DMS 273 (cell line): ENCODE measurements around the gene MYADML2.

Experiments
- DNase-seq: peaks from one replicate; lab custom pipeline; 2025; ENCODE audit not compliant: unreplicated experiment; lab: John Stamatoyannopoulos, UW

MYADML2 gene

DNA sequence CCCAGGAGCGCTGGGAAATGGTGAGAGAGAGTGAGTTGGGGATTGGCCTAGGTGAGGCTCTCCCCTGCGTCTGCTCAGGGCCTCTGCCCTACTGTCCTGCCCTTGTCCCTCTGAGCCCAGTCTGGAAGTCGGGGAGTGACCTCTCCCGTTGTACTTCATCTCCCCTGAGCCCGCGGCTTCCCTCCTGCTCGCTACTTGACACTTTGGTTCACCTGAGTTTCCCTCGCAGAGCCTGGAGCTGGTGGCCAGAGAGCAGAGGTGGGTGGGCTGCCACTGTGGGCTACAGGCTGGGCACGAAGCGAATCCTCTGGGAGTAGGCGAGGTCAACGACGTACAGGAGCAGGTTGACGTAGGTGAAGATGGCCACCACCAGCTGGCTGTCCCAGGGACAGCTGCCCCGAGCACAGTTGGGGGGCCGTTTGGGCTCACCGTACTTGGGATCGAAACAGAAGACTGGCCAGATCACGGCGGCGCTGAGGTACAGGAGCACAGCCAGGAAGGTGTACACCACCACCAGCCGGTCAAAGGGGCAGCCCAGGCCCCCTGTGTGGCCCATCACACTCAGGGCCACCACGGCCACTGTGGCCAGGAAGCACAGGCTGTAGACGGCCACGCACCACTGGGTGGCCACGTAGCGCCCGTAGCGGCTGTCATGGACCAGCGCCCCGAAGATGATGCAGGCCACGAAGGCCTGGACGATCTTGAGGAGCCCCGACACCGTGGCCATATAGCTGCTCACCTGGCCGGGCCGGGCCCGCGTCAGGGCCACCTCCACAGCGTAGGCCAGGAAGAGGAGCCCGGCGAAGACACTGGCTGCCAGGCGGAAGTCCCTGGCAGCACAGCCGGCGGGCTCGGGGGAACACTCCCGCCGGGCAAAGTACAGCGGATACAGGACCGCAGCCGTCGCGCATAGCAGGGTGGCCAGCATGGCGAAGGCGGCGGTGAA, 6.2 kb downstream of the MYADML2 start:
- DNase-seq, result no peak

DNA sequence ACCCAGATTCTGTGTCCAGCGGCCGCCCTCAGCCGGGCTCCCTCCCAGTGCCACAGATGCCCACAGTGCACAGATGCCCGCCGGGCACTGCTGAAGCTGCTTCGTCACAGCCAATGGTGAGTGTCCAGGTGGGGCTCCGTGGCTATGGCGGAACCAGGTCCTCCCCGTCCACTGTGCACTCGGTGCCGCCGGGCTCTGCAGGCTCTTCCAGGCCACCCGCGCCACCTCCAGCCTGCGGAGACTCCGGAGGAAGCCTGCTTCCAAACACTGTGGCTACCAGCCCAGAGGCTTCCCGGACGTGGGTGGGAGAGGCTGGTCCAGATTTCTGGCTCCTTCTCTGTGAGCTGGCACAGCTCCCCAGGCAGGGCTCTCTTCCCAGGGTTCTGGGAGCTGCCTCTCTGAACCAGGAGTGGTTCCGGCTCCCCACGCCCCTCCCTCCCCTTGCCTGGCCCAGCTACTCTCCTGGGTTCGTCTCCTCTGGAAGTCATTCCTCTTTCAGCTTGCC, 7.1 kb downstream of the MYADML2 start:
- no peak for DNase-seq

- no peak for DNase-seq
These were observed 7.8 kb downstream of the MYADML2 start for GRCh38 chr17:81939218-81939617.

DNA sequence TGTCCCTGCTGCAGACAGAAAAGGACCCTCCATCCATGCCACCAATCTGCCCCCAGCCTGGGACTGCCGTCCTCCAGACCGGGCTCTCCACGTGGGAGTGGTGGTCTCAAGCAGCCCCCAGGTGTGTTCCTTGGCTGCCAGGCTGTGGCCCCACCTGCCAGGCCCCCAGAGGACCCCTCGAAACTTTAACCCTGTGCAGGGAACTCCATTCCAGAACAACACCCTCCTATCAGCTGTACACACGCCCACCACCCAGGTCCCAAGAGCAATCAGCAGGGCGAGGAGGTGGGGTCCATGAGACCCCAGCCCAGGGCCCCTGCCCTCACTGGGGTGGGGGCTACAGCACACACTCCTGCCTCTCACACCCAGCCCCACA, 11.3 kb downstream of the MYADML2 start:
- DNase-seq, result no peak

GRCh38 chr17:81934850-81935708, 12.0 kb downstream of the MYADML2 start:
- no peak for DNase-seq

GRCh38 chr17:81934098-81934757, 12.8 kb downstream of the MYADML2 start:
- DNase-seq, result no peak

GRCh38 chr17:81933178-81933699, 13.8 kb downstream of the MYADML2 start:
- DNase-seq, result no peak

GRCh38 chr17:81932333-81932983, 14.6 kb downstream of the MYADML2 start:
- peak; percentile 55 for DNase-seq

- peak; percentile 87 for DNase-seq
These were observed 15.3 kb downstream of the MYADML2 start for GRCh38 chr17:81931557-81932332.

DNA sequence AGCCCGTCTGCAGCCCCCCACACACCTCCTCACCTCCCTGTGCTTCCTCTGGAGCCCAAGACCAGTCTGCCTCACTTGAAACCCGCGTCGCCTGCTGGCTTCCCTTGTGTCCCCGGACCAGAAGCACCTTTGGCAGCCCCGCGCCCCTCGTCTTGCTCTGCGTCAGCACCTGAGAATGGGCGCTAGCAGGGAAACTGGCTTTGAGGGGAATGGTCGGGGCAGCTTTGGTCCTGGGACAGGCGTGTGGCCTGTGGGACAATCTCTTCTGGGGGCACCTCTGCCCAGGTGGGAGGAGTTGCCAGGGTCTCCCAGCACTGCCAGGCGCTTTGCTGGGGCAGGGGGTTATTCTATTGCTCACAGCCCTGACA, 15.9 kb downstream of the MYADML2 start:
- peak; percentile 59 for DNase-seq

DNA sequence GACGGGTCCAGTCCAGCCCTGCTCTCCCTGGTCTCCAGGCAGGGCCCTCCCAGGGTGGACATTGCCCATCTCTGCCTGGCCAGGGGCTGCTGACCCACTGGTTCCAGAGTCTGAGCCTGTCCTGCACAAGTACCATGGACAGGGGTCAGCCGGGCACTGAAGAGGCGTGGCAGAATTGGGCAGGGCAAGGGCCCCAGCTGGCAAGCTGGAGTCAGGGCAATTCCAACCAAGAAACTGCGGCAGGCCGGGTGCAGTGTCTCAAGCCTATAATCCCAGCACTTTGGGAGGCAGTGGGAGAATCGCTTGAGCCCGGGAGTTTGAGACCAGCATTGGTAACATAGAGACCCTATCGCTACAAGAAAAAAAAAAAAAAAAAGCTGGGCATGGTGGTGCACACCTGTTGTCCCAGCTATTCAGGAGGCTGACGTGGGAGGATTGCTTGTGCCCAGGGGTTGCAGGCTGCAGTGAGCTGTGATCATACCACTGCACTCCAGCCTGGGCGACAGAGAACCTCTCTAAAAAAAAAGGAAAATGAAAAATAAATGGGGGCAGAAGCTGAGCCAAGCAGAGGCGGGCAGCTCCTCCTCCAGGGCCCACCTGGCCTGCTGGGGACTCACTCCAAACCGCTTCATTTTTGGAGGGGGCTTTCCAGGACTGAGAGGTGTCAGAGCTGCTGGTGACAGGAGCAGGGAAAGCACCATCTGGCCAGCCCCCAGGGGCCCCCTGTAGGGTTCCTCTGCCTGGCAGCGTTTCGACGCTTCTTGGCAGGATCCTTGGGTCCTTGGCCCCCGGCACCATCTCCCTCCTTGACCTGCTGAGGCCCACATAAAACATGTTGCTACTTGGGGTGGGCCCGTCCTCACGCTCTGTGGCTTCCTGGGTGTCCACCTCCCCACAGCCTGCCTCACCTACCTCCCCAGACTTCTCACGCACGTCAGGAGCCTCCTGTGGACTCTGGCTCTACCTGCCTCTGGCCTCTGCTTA, 16.6 kb downstream of the MYADML2 start:
- peak; percentile 68 for DNase-seq

GRCh38 chr17:81929253-81930141, 17.5 kb downstream of the MYADML2 start:
- no peak for DNase-seq

GRCh38 chr17:81928544-81929252, 18.3 kb downstream of the MYADML2 start:
- peak; percentile 64 for DNase-seq

- peak; percentile 99 for DNase-seq
These were observed 19.1 kb downstream of the MYADML2 start, which contains the start of gene MAFG for GRCh38 chr17:81927653-81928543. Gene MAFG, minus strand, starts transcription at chr17:81927735. Its CDS starts 4,550 bp downstream, at chr17:81923185.

DNA sequence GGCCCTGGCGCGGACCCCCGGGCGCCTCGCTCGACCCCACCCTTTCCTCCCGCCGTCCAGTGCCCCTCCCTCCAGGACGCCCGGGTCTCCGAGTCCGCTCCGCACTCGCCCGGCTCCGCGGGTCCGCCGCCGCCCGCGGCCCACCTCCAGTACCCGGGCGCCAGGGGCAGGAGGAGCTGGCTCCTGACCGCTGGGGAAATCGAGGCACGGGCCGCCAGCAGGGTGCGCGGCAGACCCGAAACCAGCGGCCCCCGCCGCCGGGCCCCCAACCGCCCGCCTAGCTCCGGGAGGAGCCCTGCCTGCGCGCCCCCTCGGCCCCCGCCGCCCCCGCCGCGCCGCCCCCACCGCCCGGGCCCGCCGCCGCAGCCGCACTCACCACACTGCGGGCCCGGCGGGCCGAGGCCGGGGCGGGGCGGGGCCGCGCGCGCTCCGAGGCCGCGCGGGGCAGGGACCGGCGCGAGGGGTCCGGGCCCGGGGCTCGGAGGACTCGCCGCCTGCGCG, 19.8 kb downstream of the MYADML2 start:
- DNase-seq, result no peak
